ENCODE results near the gene ZNF268. TPM values are rescaled to one million over a fixed set of nuclear protein-coding genes. Genes with fewer than 3 reads are reported as not detected.

The ZNF268 gene
- 17.6 and 21.7 TPM in 2 replicates for total RNA-seq

GRCh38 chr12:133181238-133181959 is at the start of gene ZNF268:
TSS of gene ZNF268 (plus strand) at chr12:133181495. CDS start at chr12:133181998, 503 bp downstream.

GRCh38 chr12:133235401-133236112 is 54.3 kb downstream of the ZNF268 start, which contains the start of gene ANHX:
TSS of gene ANHX (minus strand) at chr12:133235877. CDS start at chr12:133234356, 1,521 bp downstream.

Other genes starting within 250 kb of the ZNF268 start
- gene ZNF605, start 225.2 kb upstream of the ZNF268 start, total RNA-seq, result 1.3 and 1.5 TPM in 2 replicates
- gene ZNF26, start 195.1 kb upstream of the ZNF268 start, total RNA-seq, result 3.0 and 3.9 TPM in 2 replicates
- gene ZNF84, start 144.0 kb upstream of the ZNF268 start, total RNA-seq, result 12.1 and 12.9 TPM in 2 replicates
- 8.1 and 9.9 TPM in 2 replicates for gene ZNF140, start 100.6 kb upstream of the ZNF268 start, total RNA-seq
- 0.13 and 0.30 TPM in 2 replicates for gene ZNF891, start 51.2 kb upstream of the ZNF268 start, total RNA-seq
- gene ZNF10, start 50.9 kb upstream of the ZNF268 start, total RNA-seq, result 2.3 and 3.0 TPM in 2 replicates
- not detected in 2 replicates for gene ANHX, start 54.4 kb downstream of the ZNF268 start, total RNA-seq

All from mammary microvascular endothelial cell (primary cell).